Central memory CD4-positive, alpha-beta T cell (primary cell): Measurements from ENCODE around the gene AMY1A.
"Not testable (repeated sequence)": the region's sequence is repeated elsewhere in the genome, so short reads cannot be mapped to it uniquely, and the experiment has no call there.

Experiments
- DNase-seq: peaks from one replicate; pipeline ENCODE4 v3.0.0; 2022
- total RNA-seq, 3 experiments: gene quantifications; one replicate each; lab custom pipeline; 2026; lab: John Stamatoyannopoulos, UW

AMY1A gene
- total RNA-seq, result 0 reads per million in 3 experiments

DNA sequence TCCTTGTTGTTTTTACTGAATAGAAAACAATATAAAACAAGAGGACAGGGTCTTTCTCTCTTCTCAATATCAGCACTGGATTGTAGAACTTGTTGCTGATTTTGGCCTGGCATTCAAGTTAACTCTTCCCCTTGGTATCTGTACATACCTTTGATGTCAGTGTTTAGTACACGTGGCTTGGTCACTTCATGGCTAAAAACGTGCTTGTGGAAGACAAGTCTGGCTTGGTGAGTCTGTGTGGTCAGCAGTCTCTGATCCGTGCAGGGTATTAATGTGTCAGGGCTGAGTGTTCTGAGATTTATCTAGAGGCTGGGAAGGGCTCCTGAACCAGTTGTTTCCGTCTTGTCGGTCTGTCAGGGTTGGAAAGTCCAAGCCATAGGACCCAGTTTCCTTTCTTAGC, at the start of gene AMY1A:
Gene AMY1A (plus strand): TSS at position 301 of the 400 bp plus-strand sequence. CDS start 571 bp downstream, outside the sequence.
- DNase-seq, result not testable (repeated sequence)

DNA sequence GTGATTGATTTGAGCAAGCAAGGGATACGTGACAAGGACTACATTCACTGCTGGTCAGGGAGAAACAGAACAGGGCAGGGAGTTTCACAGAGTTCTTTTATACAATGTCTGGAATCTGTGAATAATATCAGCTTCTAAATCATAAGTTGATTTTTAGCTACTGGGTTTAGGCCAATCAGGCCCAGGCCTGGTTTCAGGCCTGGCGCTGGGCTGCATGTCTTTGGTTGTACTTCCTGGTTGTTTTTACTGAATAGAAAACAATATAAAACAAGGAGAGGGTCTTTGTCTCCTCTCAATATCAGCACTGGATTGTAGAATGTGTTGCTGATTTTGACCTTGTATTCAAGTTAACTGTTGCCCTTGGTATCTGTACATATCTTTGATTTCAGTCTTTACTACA, 39.2 kb upstream of the AMY1A start:
- DNase-seq, result no peak

DNA sequence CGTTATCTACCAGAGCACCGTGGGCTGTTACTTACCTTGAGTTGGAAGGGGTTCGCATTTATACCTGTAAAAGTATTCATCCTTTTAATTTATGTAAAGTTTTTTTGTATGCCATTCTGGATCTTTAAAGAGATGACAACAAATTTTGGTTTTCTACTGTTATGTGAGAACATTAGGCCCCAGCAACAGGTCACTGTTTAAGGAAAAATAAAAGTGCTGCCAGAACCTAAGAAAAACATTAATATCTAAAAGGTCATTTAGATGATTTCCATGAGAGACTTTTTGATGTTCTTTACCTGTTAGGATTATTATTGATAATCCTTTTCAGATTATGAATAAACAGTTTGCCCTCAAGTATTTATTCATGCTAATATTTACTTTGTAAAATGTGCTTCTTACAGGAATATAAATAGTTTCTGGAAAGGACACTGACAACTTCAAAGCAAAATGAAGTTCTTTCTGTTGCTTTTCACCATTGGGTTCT, 38.5 kb upstream of the AMY1A start, which contains the start of gene AMY2A:
Gene AMY2A (plus strand): TSS at position 434 of the 484 bp plus-strand sequence. CDS start 14 bp downstream, at position 448.
- not testable (repeated sequence) for DNase-seq

DNA sequence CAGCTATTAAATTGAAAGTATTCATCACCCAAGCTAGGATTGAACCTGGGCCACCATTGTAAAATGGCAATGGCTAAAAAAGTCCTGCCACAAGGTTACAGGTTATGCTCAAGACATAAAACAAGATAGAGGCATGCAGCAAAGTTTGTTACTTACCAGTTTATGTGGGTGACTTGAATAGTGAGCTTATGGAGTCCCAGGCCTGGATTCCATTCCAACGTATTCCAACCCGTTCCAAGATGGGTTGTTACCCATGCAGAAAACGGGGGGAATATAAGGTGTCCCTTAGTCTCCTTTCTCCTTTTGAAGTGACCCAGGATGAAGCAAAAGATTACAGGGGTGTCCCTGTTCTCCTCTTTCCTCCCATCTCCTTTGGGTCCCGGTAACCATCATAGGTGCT, 28.1 kb upstream of the AMY1A start:
- not testable (repeated sequence) for DNase-seq

DNA sequence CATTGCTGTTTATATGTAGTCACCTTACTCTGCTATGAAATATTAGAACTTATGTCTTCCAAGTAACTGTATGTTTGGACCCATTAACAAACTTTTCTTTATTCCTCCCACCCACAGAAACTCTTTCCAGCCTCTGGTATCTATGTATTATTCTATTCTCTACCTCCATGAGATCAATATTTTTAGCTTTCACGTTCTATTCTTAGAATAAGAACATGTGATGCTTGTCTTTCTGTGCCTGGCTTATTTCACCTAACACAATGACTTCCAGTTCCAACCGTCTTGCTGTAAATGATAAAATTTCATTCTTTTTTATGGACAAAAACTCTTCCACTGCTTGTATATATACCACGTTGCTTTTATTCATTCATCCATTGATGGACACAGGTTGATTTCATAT, 14.4 kb upstream of the AMY1A start:
- not testable (repeated sequence) for DNase-seq

DNA sequence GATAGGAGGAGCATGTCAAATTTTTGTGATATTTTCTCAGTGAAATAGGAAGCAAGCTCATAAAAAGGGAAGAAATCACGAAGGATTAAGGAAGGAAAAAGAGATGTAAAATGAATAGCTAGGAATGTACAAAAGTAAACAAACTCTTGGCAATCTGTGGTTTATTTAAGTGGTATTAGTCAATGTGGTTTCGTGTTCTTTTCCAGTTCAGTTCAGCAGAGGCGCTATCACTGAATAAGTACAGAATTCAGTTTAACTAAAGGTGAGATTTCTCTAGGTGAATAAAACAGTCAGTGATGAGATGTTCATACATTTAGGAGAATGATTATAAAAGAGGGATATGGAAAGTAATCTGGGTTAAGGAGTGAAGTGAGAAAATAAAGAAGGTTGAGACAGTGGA, 11.7 kb upstream of the AMY1A start:
- not testable (repeated sequence) for DNase-seq

DNA sequence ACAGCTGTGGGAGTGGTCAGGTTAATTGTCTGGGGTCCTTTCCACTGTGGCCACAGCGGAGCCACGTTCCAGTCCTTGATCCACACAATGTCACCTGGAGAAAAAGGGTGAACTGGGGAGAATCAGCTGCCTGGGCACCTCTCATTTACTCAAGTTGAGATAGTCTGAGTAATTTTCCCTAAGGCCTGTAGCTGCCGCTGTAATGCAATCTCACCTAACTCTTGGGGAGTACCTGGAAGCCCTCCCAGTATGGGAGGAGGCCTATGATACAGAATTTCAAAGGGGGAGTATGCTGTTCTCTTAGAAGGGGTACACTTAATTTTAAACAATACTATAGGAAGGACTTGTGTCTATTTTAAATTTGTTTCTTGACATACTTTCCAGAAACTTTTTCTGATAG, 5.3 kb upstream of the AMY1A start:
- not testable (repeated sequence) for DNase-seq

DNA sequence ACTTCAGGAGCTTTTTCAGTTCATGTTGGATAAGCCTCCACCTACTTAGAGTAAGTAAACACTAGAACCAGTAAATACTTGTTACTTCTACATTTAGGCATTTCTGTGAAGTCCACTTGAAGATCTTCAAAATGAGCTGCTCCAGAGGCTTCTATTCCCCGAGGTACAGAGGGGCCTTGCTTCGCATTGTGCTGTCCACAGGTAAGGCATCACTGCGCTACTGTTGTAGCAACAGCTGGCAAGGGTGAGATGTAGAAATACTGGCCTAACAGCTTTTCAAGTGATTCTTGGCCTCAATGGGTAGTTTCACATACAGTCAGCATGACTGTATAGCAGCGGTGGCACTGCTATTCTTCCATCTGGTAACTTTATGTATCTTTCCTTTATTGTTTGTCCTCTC, 4.7 kb upstream of the AMY1A start:
- DNase-seq, result not testable (repeated sequence)

DNA sequence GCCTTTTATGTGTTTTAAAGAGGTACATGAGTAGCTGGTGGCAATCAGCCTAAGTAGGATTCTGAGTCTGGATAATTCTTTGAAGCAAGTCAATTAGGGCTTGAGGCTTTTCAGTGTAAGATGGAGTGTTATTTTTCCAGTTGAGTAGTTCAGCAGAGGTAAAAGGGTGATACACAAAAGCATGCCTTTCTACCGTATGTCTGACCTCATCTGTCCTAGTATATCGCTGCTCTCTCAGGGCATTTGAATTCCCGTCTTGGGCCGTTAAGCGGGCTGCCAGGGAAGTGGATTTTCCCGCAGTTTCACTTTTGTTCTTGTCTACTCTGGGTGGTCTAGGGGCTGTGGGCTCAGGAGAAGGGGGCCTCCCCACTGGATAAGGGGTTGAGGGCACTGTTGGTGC, 1.4 kb upstream of the AMY1A start:
- DNase-seq, result not testable (repeated sequence)

DNA sequence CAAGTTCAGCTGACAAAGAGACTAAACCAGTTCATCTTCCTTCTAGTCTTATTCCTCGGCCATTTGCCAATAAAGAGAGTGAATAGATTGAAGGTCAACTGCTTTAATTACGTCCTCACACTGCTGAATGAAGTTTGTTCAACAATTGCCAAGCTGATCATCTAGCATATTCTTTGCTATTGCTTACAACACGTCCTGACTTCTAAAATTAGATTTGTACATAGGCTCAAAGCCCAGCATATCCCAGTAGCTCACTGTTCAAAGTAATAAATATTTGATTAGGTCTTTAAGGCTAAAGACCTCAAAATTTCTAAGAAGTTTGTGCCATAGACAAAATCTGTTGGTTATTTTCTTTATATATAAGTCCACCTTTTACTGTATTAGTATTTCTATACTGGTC, 20.8 kb downstream of the AMY1A start:
- not testable (repeated sequence) for DNase-seq

DNA sequence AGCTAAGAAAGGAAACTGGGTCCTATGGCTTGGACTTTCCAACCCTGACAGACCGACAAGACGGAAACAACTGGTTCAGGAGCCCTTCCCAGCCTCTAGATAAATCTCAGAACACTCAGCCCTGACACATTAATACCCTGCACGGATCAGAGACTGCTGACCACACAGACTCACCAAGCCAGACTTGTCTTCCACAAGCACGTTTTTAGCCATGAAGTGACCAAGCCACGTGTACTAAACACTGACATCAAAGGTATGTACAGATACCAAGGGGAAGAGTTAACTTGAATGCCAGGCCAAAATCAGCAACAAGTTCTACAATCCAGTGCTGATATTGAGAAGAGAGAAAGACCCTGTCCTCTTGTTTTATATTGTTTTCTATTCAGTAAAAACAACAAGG, 40.5 kb downstream of the AMY1A start, which contains the start of gene AMY1B:
Gene AMY1B (minus strand): TSS at position 101 of the 400 bp plus-strand sequence. CDS start 571 bp downstream, outside the sequence.
- DNase-seq, result not testable (repeated sequence)

DNA sequence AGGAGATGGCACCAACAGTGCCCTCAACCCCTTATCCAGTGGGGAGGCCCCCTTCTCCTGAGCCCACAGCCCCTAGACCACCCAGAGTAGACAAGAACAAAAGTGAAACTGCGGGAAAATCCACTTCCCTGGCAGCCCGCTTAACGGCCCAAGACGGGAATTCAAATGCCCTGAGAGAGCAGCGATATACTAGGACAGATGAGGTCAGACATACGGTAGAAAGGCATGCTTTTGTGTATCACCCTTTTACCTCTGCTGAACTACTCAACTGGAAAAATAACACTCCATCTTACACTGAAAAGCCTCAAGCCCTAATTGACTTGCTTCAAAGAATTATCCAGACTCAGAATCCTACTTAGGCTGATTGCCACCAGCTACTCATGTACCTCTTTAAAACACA, 41.9 kb downstream of the AMY1A start:
- DNase-seq, result not testable (repeated sequence)

DNA sequence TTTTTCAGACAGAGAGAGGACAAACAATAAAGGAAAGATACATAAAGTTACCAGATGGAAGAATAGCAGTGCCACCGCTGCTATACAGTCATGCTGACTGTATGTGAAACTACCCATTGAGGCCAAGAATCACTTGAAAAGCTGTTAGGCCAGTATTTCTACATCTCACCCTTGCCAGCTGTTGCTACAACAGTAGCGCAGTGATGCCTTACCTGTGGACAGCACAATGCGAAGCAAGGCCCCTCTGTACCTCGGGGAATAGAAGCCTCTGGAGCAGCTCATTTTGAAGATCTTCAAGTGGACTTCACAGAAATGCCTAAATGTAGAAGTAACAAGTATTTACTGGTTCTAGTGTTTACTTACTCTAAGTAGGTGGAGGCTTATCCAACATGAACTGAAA, 45.1 kb downstream of the AMY1A start:
- DNase-seq, result not testable (repeated sequence)

DNA sequence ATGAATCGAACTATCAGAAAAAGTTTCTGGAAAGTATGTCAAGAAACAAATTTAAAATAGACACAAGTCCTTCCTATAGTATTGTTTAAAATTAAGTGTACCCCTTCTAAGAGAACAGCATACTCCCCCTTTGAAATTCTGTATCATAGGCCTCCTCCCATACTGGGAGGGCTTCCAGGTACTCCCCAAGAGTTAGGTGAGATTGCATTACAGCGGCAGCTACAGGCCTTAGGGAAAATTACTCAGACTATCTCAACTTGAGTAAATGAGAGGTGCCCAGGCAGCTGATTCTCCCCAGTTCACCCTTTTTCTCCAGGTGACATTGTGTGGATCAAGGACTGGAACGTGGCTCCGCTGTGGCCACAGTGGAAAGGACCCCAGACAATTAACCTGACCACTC, 45.7 kb downstream of the AMY1A start:
- DNase-seq, result not testable (repeated sequence)

DNA sequence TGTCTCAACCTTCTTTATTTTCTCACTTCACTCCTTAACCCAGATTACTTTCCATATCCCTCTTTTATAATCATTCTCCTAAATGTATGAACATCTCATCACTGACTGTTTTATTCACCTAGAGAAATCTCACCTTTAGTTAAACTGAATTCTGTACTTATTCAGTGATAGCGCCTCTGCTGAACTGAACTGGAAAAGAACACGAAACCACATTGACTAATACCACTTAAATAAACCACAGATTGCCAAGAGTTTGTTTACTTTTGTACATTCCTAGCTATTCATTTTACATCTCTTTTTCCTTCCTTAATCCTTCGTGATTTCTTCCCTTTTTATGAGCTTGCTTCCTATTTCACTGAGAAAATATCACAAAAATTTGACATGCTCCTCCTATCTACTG, 52.1 kb downstream of the AMY1A start:
- not testable (repeated sequence) for DNase-seq

DNA sequence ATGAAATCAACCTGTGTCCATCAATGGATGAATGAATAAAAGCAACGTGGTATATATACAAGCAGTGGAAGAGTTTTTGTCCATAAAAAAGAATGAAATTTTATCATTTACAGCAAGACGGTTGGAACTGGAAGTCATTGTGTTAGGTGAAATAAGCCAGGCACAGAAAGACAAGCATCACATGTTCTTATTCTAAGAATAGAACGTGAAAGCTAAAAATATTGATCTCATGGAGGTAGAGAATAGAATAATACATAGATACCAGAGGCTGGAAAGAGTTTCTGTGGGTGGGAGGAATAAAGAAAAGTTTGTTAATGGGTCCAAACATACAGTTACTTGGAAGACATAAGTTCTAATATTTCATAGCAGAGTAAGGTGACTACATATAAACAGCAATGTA, 54.8 kb downstream of the AMY1A start:
- DNase-seq, result not testable (repeated sequence)
